Smooth muscle cell of the umbilical artery (primary cell): ENCODE results near the gene SLAMF1. TPM values are rescaled to one million over a fixed set of nuclear protein-coding genes. Genes with fewer than 3 reads are reported as not detected.

ENCODE experiments used
- total RNA-seq: library from RNA; depleted of rRNA; stranded (reverse); fragments of >200 nt; gene quantifications from 2 replicates; pipeline ENCODE4 v1.2.3, GENCODE V29; 2014

The SLAMF1 gene
- total RNA-seq = not detected in 2 replicates

DNA sequence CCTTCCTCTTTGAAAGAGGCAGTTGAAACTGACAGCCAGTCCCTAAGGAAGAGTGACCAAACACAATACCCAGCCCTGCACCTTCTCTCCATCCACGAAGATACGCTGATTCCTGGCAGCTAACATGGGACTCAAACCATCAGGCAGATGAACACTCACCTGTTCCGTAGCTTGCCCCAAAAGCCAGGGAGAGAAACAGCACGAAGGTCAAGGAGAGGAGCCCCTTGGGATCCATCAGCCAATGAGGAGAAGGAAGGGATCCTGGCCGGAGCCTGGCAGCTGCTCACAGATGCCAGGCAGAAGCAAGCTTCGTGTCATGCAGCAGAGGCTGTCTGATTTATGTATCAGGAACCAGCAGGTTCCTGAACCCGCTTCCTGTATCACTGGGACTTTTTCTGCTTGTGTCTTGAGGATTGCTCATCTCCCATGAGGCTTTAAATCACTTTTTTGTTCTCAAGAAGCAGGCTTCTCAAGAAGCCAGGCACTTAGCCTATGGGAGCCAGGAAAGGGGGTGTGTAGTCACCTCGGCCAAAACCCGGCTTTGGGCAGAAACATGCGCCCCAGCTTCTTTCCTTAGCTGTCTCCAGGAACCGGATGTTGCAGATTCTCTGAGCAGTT, at the start of gene SLAMF1:
Gene SLAMF1 (minus strand): TSS at position 334 of the 618 bp plus-strand sequence. CDS start 99 bp downstream, at position 235.

GRCh38 chr1:160579216-160579701, 67.6 kb downstream of the SLAMF1 start, which contains the start of gene CD84:
Gene CD84, minus strand, starts transcription at chr1:160579496. Its CDS starts 59 bp downstream, at chr1:160579437.

Other genes starting within 250 kb of the SLAMF1 start
- under 0.01 and 0.23 TPM in 2 replicates for gene VANGL2, start 246.5 kb downstream of the SLAMF1 start, total RNA-seq
- gene SLAMF6, start 123.8 kb downstream of the SLAMF1 start, total RNA-seq = not detected in 2 replicates
- gene CD84, start 67.5 kb downstream of the SLAMF1 start, total RNA-seq = not detected in 2 replicates
- not detected in 2 replicates for gene CD48, start 64.8 kb upstream of the SLAMF1 start, total RNA-seq
- gene SLAMF7, start 92.2 kb upstream of the SLAMF1 start, total RNA-seq = not detected in 2 replicates
- gene LY9, start 149.1 kb upstream of the SLAMF1 start, total RNA-seq = not detected in 2 replicates
- not detected in 2 replicates for gene CD244, start 215.8 kb upstream of the SLAMF1 start, total RNA-seq
- gene ITLN1, start 238.1 kb upstream of the SLAMF1 start, total RNA-seq = not detected in 2 replicates